Neuronal stem cell (in vitro differentiated cells): ENCODE measurements around the gene IFIT1B.

ENCODE experiments used
- DNase-seq: peaks from one replicate; pipeline ENCODE4 v3.0.0-alpha.2; 2013; ENCODE audit warnings: low spot score
- H2AFZ ChIP-seq: one replicate; pipeline ENCODE4 v1.6.1; 2013; ENCODE audit warnings: mild to moderate bottlenecking, low read length, inconsistent platforms
- H2AK5ac ChIP-seq: 2 replicates; pipeline ENCODE4 v1.6.1; 2013; ENCODE audit warnings: low read depth, mild to moderate bottlenecking, inconsistent platforms, low read length, moderate library complexity, mixed read lengths
- H2BK120ac ChIP-seq: 2 replicates; pipeline ENCODE4 v1.6.1; 2013; ENCODE audit warnings: low read depth, mild to moderate bottlenecking, inconsistent platforms, low read length, moderate library complexity, mixed read lengths
- H2BK12ac ChIP-seq: one replicate; pipeline ENCODE4 v1.6.1; 2013; ENCODE audit warnings: low read length, inconsistent platforms
- H2BK15ac ChIP-seq: 2 replicates; pipeline ENCODE4 v1.6.1; 2013; ENCODE audit warnings: mild to moderate bottlenecking, low read length, inconsistent platforms, mixed read lengths
- H2BK5ac ChIP-seq: one replicate; pipeline ENCODE4 v1.6.1; 2013; ENCODE audit warnings: inconsistent platforms, mild to moderate bottlenecking, low read length, moderate library complexity
- H3K14ac ChIP-seq: one replicate; pipeline ENCODE4 v1.6.1; 2013; ENCODE audit warnings: low read length, inconsistent platforms
- H3K18ac ChIP-seq: 2 replicates; pipeline ENCODE4 v1.6.1; 2013; ENCODE audit warnings: low read length, inconsistent platforms
- H3K23ac ChIP-seq: 2 replicates; pipeline ENCODE4 v1.6.1; 2013; ENCODE audit warnings: low read depth, mild to moderate bottlenecking, mixed read lengths, low read length, inconsistent platforms; ENCODE audit not compliant: poor library complexity
- H3K27ac ChIP-seq: replicated peaks from 3 replicates; pipeline ENCODE4 v1.5.1; 2013; ENCODE audit warnings: low read length, inconsistent platforms
- H3K27me3 ChIP-seq, 3 experiments: 2 replicates each; pipeline ENCODE4 v1.6.1; 2013; ENCODE audit warnings: low read length in 3 of 3, mild to moderate bottlenecking in 2 of 3, inconsistent platforms in 1 of 3, low read depth in 1 of 3, mixed read lengths in 1 of 3, moderate library complexity in 1 of 3; ENCODE audit not compliant: control insufficient read depth in 3 of 3, insufficient read depth in 3 of 3
- H3K36me3 ChIP-seq, 2 donors: replicated peaks in 1 of 2; 2 replicates each; pipeline ENCODE4 v1.6.1; 2013; ENCODE audit warnings: low read length in 2 of 2; ENCODE audit not compliant: control insufficient read depth in 2 of 2, insufficient read depth in 2 of 2
- H3K4ac ChIP-seq: 2 replicates; pipeline ENCODE4 v1.6.1; 2013; ENCODE audit warnings: inconsistent platforms, mild to moderate bottlenecking, low read length, moderate library complexity
- H3K4me1 ChIP-seq, 2 donors: 1 replicate in 1 of 2; 2 replicates in 1 of 2; pipeline ENCODE4 v1.6.1; 2013; ENCODE audit warnings: low read length in 2 of 2, low read depth in 1 of 2; ENCODE audit not compliant: control insufficient read depth in 2 of 2, insufficient read depth in 1 of 2
- H3K4me2 ChIP-seq: one replicate; pipeline ENCODE4 v1.6.1; 2013; ENCODE audit warnings: mild to moderate bottlenecking, low read length, inconsistent platforms; ENCODE audit not compliant: insufficient read depth, poor library complexity, severe bottlenecking
- H3K4me3 ChIP-seq, 2 donors: 2 replicates each; pipeline ENCODE4 v1.5.1; 2013; ENCODE audit warnings: low read length in 2 of 2, mild to moderate bottlenecking in 2 of 2, inconsistent platforms in 1 of 2, moderate library complexity in 1 of 2
- H3K79me1 ChIP-seq: one replicate; pipeline ENCODE4 v1.6.1; 2013; ENCODE audit warnings: low read depth, mild to moderate bottlenecking, inconsistent platforms, low read length, moderate library complexity
- H3K9ac ChIP-seq: one replicate; pipeline ENCODE4 v1.6.1; 2013; ENCODE audit warnings: mild to moderate bottlenecking, low read depth, low read length, inconsistent platforms; ENCODE audit not compliant: poor library complexity
- H3K9me3 ChIP-seq, 2 donors: replicated peaks in 1 of 2; 2 replicates each; pipeline versions ENCODE3 to v1.6.1; 2013; ENCODE audit warnings: low read length in 2 of 2, mild to moderate bottlenecking in 2 of 2, inconsistent platforms in 1 of 2, low read depth in 1 of 2, mixed read lengths in 1 of 2, moderate library complexity in 1 of 2; ENCODE audit not compliant: control insufficient read depth in 2 of 2, insufficient read depth in 1 of 2
- H4K8ac ChIP-seq: one replicate; pipeline ENCODE4 v1.6.1; 2013; ENCODE audit warnings: low read depth, mild to moderate bottlenecking, inconsistent platforms, low read length, moderate library complexity
- H4K91ac ChIP-seq: one replicate; pipeline ENCODE4 v1.6.1; 2013; ENCODE audit warnings: low read length, low read depth, mild to moderate bottlenecking, inconsistent platforms; ENCODE audit not compliant: poor library complexity
- WGBS, 2 donors: extraction: QIAGEN DNeasy Blood & Tissue Kit; methylation state at CpG; one replicate each; pipeline ENCODE4 v1.1.7; 2013; ENCODE audit warnings: missing lambda C conversion rate in 2 of 2, mixed read lengths in 1 of 2; ENCODE audit not compliant: insufficient read length in 2 of 2, insufficient replicate concordance in 1 of 2; ENCODE audit errors: extremely low coverage in 2 of 2; 5-methylcytosine and 5-hydroxymethylcytosine counted together

The IFIT1B gene

DNA sequence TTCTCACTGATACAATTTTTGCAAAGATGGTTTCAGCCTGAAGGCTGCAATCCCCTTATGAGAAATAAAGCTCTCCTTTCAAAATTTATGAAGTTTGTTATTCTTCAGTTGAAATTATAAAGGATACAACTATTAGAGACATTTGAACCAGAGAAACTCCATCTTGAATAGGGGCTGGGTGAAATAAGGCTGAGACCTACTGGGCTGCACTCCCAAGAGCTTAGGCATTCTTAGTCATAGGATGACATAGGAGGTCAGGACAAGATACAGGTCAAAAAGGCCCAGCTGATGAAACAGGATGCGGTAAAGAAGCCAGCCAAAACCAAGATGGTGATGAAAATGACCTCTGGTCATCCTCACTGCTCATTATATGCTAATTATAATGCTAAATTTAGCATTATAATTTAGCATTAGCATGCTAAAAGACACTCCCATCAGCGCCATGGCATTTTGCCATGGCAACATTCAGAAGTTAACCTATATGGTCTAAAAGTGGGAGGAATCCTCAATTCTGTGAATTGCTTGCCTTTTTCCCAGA is 22.4 kb upstream of the IFIT1B start:
- Histone ChIP-seq H2AK5ac (no peak overlapping the region), H2AFZ (no peak overlapping the region), H4K91ac (no peak overlapping the region), H3K27me3 (no peaks in the 10 kb centered on the region), H3K18ac (no peak overlapping the region), H3K79me1 (no peaks in the 10 kb centered on the region), H4K8ac (no peak overlapping the region), H3K4me2 (no peak overlapping the region), H3K4me1 (peaks cover 7 to 29% of the 10 kb centered on the region in 2 donors), H2BK120ac (no peak overlapping the region), H3K4ac (no peak overlapping the region), H2BK5ac (no peak overlapping the region), H3K9ac (no peak overlapping the region), H3K14ac (no peak overlapping the region), H3K27ac (no peak overlapping the region), H3K9me3 (peaks cover 0 to 3% of the 10 kb centered on the region in 2 donors), H3K4me3 (no peak overlapping the region), H3K36me3 (no peaks in the 10 kb centered on the region), H2BK12ac (no peak overlapping the region), H3K23ac (no peak overlapping the region), H2BK15ac (no peak overlapping the region)
- no CpG with 5 or more reads among the region's 2 CpGs for WGBS, 2 donors
- DNase-seq, result no peak

DNA sequence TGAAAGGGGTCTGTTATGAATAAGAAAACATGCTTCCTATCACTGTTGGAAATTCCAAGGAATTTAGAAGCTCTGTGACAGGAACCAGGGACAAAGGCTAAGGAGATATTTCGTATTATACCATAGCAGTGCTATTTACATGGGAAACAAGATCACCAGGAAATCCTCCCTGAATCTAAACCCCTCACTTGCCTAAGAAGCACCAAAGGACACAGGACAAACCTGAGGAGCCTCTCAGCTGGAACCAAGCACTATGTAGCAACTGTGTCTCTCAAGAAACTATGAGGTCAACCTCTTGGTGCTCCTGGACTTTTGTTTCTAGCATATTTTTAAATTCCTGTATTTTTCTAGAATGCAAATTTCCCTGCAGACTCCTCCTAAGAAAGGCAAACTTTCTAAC is 20.8 kb upstream of the IFIT1B start:
- Histone ChIP-seq H3K9ac (no peak overlapping the region), H2BK120ac (no peak overlapping the region), H2BK5ac (no peak overlapping the region), H4K8ac (no peak overlapping the region), H3K4me3 (no peak overlapping the region), H3K27me3 (no peaks in the 10 kb centered on the region), H3K9me3 (peaks cover 0 to 3% of the 10 kb centered on the region in 2 donors), H3K14ac (no peak overlapping the region), H3K27ac (no peak overlapping the region), H3K23ac (no peak overlapping the region), H3K79me1 (no peaks in the 10 kb centered on the region), H2AFZ (no peak overlapping the region), H3K4me2 (no peak overlapping the region), H2BK12ac (no peak overlapping the region), H3K18ac (no peak overlapping the region), H4K91ac (no peak overlapping the region), H2AK5ac (no peak overlapping the region), H2BK15ac (no peak overlapping the region), H3K4me1 (peaks cover 3 to 14% of the 10 kb centered on the region in 2 donors), H3K36me3 (no peaks in the 10 kb centered on the region), H3K4ac (no peak overlapping the region)
- WGBS, 2 donors, result no CpG with 5 or more reads among the region's 1 CpG
- DNase-seq, result no peak

DNA sequence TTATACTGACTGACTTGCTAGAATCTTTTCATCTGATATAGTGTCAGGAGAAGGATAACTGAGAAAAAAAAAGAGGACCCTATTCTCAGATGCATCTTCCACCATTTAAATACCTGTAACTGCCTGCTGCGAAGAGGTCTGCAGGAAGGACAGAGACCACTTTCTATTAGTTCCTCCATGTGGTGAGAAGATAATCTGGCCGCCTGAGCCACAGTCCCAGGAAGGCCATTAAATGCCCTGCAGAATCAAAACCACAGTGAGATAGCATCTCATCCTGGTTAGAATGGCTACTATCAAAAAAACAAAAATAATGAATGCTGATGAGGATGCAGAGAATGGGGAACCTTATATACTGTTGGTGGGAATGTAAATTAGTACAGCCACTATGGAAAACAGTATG is 19.9 kb upstream of the IFIT1B start:
- Histone ChIP-seq H3K27me3 (no peaks in the 10 kb centered on the region), H3K79me1 (no peaks in the 10 kb centered on the region), H3K18ac (no peak overlapping the region), H3K36me3 (no peaks in the 10 kb centered on the region), H3K9me3 (peaks cover 0 to 3% of the 10 kb centered on the region in 2 donors), H2AK5ac (no peak overlapping the region), H3K27ac (no peak overlapping the region), H3K4me3 (no peak overlapping the region), H3K4me1 (peaks cover 0 to 9% of the 10 kb centered on the region in 2 donors), H2BK5ac (no peak overlapping the region), H4K8ac (no peak overlapping the region), H3K4me2 (no peak overlapping the region), H3K4ac (no peak overlapping the region), H3K23ac (no peak overlapping the region), H2BK15ac (no peak overlapping the region), H2BK120ac (no peak overlapping the region), H3K14ac (no peak overlapping the region), H3K9ac (no peak overlapping the region), H4K91ac (no peak overlapping the region), H2AFZ (no peak overlapping the region), H2BK12ac (no peak overlapping the region)
- no CpG with 5 or more reads among the region's 2 CpGs for WGBS, 2 donors
- no peak for DNase-seq

DNA sequence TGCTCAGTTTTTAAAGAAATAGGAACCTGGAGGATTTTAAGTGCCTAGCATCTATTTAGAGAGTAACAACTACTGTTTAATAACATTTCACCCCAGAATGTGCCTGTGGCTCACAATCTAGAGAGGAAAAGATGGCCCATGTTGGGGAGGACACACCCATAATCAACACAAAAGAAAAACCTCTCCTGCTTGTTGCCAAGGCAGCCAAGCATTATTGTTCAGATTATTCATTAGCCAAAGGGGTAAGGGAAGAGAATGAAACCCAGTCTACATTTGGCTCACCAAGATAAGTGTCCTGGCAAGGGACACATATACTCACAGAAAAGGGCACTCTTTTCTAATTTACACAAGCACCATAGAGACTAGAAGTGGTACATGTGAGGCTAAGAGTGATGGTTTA is 17.7 kb upstream of the IFIT1B start:
- peaks cover 0 to 9% of the 10 kb centered on the region in 2 donors for H3K4me1 ChIP-seq
- no peak overlapping the region for H2AFZ ChIP-seq
- no peak overlapping the region for H2BK120ac ChIP-seq
- H3K9ac ChIP-seq, result no peak overlapping the region
- H4K8ac ChIP-seq, result no peak overlapping the region
- no peak for DNase-seq
- no peak overlapping the region for H2AK5ac ChIP-seq
- no peak overlapping the region for H3K18ac ChIP-seq
- H3K23ac ChIP-seq, result no peak overlapping the region
- H3K4me2 ChIP-seq, result no peak overlapping the region
- H3K14ac ChIP-seq, result no peak overlapping the region
- no peak overlapping the region for H3K4me3 ChIP-seq
- no peaks in the 10 kb centered on the region for H3K27me3 ChIP-seq
- H2BK15ac ChIP-seq, result no peak overlapping the region
- H3K4ac ChIP-seq, result no peak overlapping the region
- H3K9me3 ChIP-seq, result peaks cover 0 to 3% of the 10 kb centered on the region in 2 donors
- no peaks in the 10 kb centered on the region for H3K36me3 ChIP-seq
- no peak overlapping the region for H4K91ac ChIP-seq
- H3K27ac ChIP-seq, result no peak overlapping the region
- no peak overlapping the region for H2BK12ac ChIP-seq
- H3K79me1 ChIP-seq, result no peaks in the 10 kb centered on the region
- H2BK5ac ChIP-seq, result no peak overlapping the region
